ENCODE measurements around the gene PTPA. TPM values are rescaled to one million over a fixed set of nuclear protein-coding genes. Genes with fewer than 3 reads are reported as not detected.

PTPA gene
- total RNA-seq = 126 TPM

GRCh38 chr9:129110740-129111527, at the start of gene PTPA, which contains the start of gene CRAT:
TSS of gene PTPA (plus strand) at chr9:129111415. CDS start at chr9:129111601, 186 bp downstream.
TSS of gene CRAT (minus strand) at chr9:129110793. CDS start at chr9:129110509, 284 bp downstream.
- DNase-seq (ENCODE audit: low spot score) = peak; percentile 96

- no peak for DNase-seq (ENCODE audit: low spot score)
These were observed 48.2 kb upstream of the PTPA start for GRCh38 chr9:129063061-129063460.

- no peak for DNase-seq (ENCODE audit: low spot score)
These were observed 46.7 kb upstream of the PTPA start for GRCh38 chr9:129064499-129064908.

GRCh38 chr9:129068110-129068509, 43.1 kb upstream of the PTPA start:
- DNase-seq (ENCODE audit: low spot score) = no peak

- DNase-seq (ENCODE audit: low spot score) = peak; percentile 80
These were observed 42.0 kb upstream of the PTPA start for GRCh38 chr9:129068990-129069861.

- no peak for DNase-seq (ENCODE audit: low spot score)
These were observed 41.2 kb upstream of the PTPA start for GRCh38 chr9:129069862-129070641.

- no peak for DNase-seq (ENCODE audit: low spot score)
These were observed 40.3 kb upstream of the PTPA start for GRCh38 chr9:129070696-129071525.

- peak; percentile 31 for DNase-seq (ENCODE audit: low spot score)
These were observed 39.6 kb upstream of the PTPA start for GRCh38 chr9:129071526-129072126.

- no peak for DNase-seq (ENCODE audit: low spot score)
These were observed 39.0 kb upstream of the PTPA start for GRCh38 chr9:129072171-129072570.

GRCh38 chr9:129073404-129073803, 37.8 kb upstream of the PTPA start:
- no peak for DNase-seq (ENCODE audit: low spot score)

GRCh38 chr9:129074106-129074505, 37.1 kb upstream of the PTPA start:
- DNase-seq (ENCODE audit: low spot score) = no peak

- no peak for DNase-seq (ENCODE audit: low spot score)
These were observed 35.1 kb upstream of the PTPA start for GRCh38 chr9:129075996-129076639.

- DNase-seq (ENCODE audit: low spot score) = no peak
These were observed 34.6 kb upstream of the PTPA start for GRCh38 chr9:129076640-129077037.

- no peak for DNase-seq (ENCODE audit: low spot score)
These were observed 34.0 kb upstream of the PTPA start for GRCh38 chr9:129077236-129077635.

GRCh38 chr9:129078691-129079503, 32.3 kb upstream of the PTPA start:
- peak; percentile 38 for DNase-seq (ENCODE audit: low spot score)

- no peak for DNase-seq (ENCODE audit: low spot score)
These were observed 31.4 kb upstream of the PTPA start for GRCh38 chr9:129079829-129080228.

GRCh38 chr9:129080298-129080600, 31.0 kb upstream of the PTPA start:
- no peak for DNase-seq (ENCODE audit: low spot score)

- peak; percentile 99 for DNase-seq (ENCODE audit: low spot score)
These were observed 30.4 kb upstream of the PTPA start, which contains the start of gene DOLPP1 for GRCh38 chr9:129080601-129081387. TSS of gene DOLPP1 (plus strand) at chr9:129081111. CDS start at chr9:129081132, 21 bp downstream.
